Prostate gland (tissue), 2 donors: ENCODE results near the gene CCDC183.

ENCODE experiments used
- POLR2A ChIP-seq: fragments of 450-650 bp; IDR thresholded peaks from one replicate; pipeline ENCODE4 v1.6.1; 2016; ENCODE audit warnings: antibody characterized with exemption, mild to moderate bottlenecking
- POLR2AphosphoS5 ChIP-seq: sonication (generic); formaldehyde crosslinking; IDR thresholded peaks from one replicate; pipeline ENCODE4 v1.6.1; 2017; ENCODE audit warnings: antibody characterized with exemption
- TF ChIP-seq, protein P1 (sequence below), 4 experiments: fragments of 200-600 bp in 2 of 4; fragments of 450-650 bp in 2 of 4; sonication (generic) in 2 of 4; IDR thresholded peaks; 1 replicate in 3 of 4; 2 replicates in 1 of 4; pipeline ENCODE4 v1.5.1; 2016 to 2019; ENCODE audit warnings: antibody characterized with exemption in 4 of 4, mild to moderate bottlenecking in 2 of 4, moderate library complexity in 2 of 4

DNA sequence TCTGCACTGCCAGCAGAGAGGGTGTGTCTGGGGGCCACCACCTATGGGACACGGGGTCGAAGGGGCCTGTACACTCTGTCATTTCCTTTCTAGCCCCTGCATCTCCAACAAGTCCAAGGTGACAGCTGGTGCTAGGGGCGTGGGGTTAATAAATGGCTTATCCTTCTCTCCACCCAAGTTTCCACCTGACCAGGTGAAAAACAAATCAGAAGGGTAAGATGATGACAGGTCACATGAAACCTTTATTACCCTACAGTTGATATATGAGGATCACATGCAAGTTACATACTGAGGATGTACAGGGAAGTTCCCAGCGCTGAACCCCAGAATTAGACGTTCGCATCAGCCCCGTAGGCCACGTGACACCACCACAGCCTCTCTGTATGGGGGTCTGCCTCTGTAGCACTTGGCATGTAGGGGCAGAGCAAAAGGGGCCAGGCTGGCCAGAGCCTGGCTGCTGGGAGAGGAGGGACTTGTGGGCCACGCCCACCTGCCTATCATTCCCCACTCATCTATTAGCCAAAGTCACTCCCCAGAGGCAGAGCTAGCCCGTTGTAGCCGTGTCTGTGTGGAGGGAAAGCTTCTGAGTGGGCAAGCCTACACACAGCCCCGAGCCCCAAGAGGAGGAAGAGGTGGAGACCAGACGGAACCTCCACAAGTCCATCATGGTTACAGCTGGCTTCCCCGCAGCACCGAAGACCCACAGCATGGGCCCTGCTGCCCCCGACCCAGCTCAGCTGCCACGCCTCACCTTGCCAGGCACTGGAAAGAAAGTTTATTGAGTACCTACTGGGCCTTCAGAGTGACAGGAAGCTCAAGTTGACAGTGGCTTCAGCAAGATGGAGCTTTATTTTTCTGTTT is 2.8 kb upstream of the CCDC183 start:
- TF ChIP-seq, protein P1, sequence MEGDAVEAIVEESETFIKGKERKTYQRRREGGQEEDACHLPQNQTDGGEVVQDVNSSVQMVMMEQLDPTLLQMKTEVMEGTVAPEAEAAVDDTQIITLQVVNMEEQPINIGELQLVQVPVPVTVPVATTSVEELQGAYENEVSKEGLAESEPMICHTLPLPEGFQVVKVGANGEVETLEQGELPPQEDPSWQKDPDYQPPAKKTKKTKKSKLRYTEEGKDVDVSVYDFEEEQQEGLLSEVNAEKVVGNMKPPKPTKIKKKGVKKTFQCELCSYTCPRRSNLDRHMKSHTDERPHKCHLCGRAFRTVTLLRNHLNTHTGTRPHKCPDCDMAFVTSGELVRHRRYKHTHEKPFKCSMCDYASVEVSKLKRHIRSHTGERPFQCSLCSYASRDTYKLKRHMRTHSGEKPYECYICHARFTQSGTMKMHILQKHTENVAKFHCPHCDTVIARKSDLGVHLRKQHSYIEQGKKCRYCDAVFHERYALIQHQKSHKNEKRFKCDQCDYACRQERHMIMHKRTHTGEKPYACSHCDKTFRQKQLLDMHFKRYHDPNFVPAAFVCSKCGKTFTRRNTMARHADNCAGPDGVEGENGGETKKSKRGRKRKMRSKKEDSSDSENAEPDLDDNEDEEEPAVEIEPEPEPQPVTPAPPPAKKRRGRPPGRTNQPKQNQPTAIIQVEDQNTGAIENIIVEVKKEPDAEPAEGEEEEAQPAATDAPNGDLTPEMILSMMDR (IDR thresholded peaks at IDR 0.05): no peak
- no peak for TF ChIP-seq POLR2A
- TF ChIP-seq POLR2AphosphoS5: no peak
